ENCODE results near the gene GOLGA6A. TPM values are rescaled to one million over a fixed set of nuclear protein-coding genes. Genes with fewer than 3 reads are reported as not detected.
"Not testable (repeated sequence)": the region's sequence is repeated elsewhere in the genome, so short reads cannot be mapped to it uniquely, and the experiment has no call there.

Gene GOLGA6A
- total RNA-seq, 1 experiment from 2014 or later, result not detected

- H3K4me1 ChIP-seq (ENCODE audit: insufficient read depth, low read length, poor library complexity, severe bottlenecking); CTCF ChIA-PET; H3K27ac ChIP-seq (ENCODE audit: low read depth, low read length, poor library complexity, severe bottlenecking); H3K4me3 ChIP-seq (ENCODE audit: low read depth, low read length, poor library complexity, severe bottlenecking); POLR2A ChIA-PET (ENCODE audit: low non-redundant PET); H3K9me3 ChIP-seq (ENCODE audit: low read depth, low read length, poor library complexity, severe bottlenecking); BruUV-seq (replicated peaks); DNase-seq (ENCODE audit: low spot score); H3K27me3 ChIP-seq (replicated peaks; ENCODE audit: insufficient read depth, low read depth, low read length, poor library complexity); H3K36me3 ChIP-seq (ENCODE audit: insufficient read depth, low read length, poor library complexity, severe bottlenecking); intact Hi-C loops (cut with micrococcal nuclease; ENCODE audit: unreplicated experiment): not testable (repeated sequence)
- TF ChIP-seq CTCF (conservative IDR thresholded peaks at IDR 0.05; ENCODE audit: low read depth, low read length), result peak; percentile 37
Measured at GRCh38 chr15:74072614-74073337, 9.6 kb downstream of the GOLGA6A start.

- DNase-seq (ENCODE audit: low spot score); BruUV-seq (replicated peaks); H3K4me1 ChIP-seq (ENCODE audit: insufficient read depth, low read length, poor library complexity, severe bottlenecking); H3K27me3 ChIP-seq (replicated peaks; ENCODE audit: insufficient read depth, low read depth, low read length, poor library complexity); H3K9me3 ChIP-seq (ENCODE audit: low read depth, low read length, poor library complexity, severe bottlenecking); H3K4me3 ChIP-seq (ENCODE audit: low read depth, low read length, poor library complexity, severe bottlenecking); H3K27ac ChIP-seq (ENCODE audit: low read depth, low read length, poor library complexity, severe bottlenecking); POLR2A ChIA-PET (ENCODE audit: low non-redundant PET); intact Hi-C loops (cut with micrococcal nuclease; ENCODE audit: unreplicated experiment); H3K36me3 ChIP-seq (ENCODE audit: insufficient read depth, low read length, poor library complexity, severe bottlenecking); CTCF ChIA-PET: not testable (repeated sequence)
Measured at GRCh38 chr15:74072132-74072531, 10.2 kb downstream of the GOLGA6A start.

GRCh38 chr15:74071645-74072044 is 10.7 kb downstream of the GOLGA6A start:
- H3K4me1 ChIP-seq (ENCODE audit: insufficient read depth, low read length, poor library complexity, severe bottlenecking); intact Hi-C loops (cut with micrococcal nuclease; ENCODE audit: unreplicated experiment); H3K4me3 ChIP-seq (ENCODE audit: low read depth, low read length, poor library complexity, severe bottlenecking); BruUV-seq (replicated peaks); POLR2A ChIA-PET (ENCODE audit: low non-redundant PET); H3K36me3 ChIP-seq (ENCODE audit: insufficient read depth, low read length, poor library complexity, severe bottlenecking); H3K27ac ChIP-seq (ENCODE audit: low read depth, low read length, poor library complexity, severe bottlenecking); H3K27me3 ChIP-seq (replicated peaks; ENCODE audit: insufficient read depth, low read depth, low read length, poor library complexity); H3K9me3 ChIP-seq (ENCODE audit: low read depth, low read length, poor library complexity, severe bottlenecking); CTCF ChIA-PET; DNase-seq (ENCODE audit: low spot score): not testable (repeated sequence)

GRCh38 chr15:74065684-74066411 is 16.5 kb downstream of the GOLGA6A start:
- H3K4me3 ChIP-seq (ENCODE audit: low read depth, low read length, poor library complexity, severe bottlenecking); H3K27ac ChIP-seq (ENCODE audit: low read depth, low read length, poor library complexity, severe bottlenecking); H3K9me3 ChIP-seq (ENCODE audit: low read depth, low read length, poor library complexity, severe bottlenecking); intact Hi-C loops (cut with micrococcal nuclease; ENCODE audit: unreplicated experiment); H3K36me3 ChIP-seq (ENCODE audit: insufficient read depth, low read length, poor library complexity, severe bottlenecking); POLR2A ChIA-PET (ENCODE audit: low non-redundant PET); DNase-seq (ENCODE audit: low spot score); BruUV-seq (replicated peaks); H3K27me3 ChIP-seq (replicated peaks; ENCODE audit: insufficient read depth, low read depth, low read length, poor library complexity); H3K4me1 ChIP-seq (ENCODE audit: insufficient read depth, low read length, poor library complexity, severe bottlenecking): not testable (repeated sequence)
- CTCF ChIA-PET, result interaction anchor here (1.1 kb wide), 1 partner anchor 242 kb away, joined by 3 read pairs; no protein-coding TSS in a partner anchor
- peak; percentile 41; the same call in 1 of the 2 replicates for TF ChIP-seq CTCF (conservative IDR thresholded peaks at IDR 0.05; ENCODE audit: low read depth, low read length)

- H3K36me3 ChIP-seq (ENCODE audit: insufficient read depth, low read length, poor library complexity, severe bottlenecking); H3K27ac ChIP-seq (ENCODE audit: low read depth, low read length, poor library complexity, severe bottlenecking); POLR2A ChIA-PET (ENCODE audit: low non-redundant PET); DNase-seq (ENCODE audit: low spot score); H3K4me1 ChIP-seq (ENCODE audit: insufficient read depth, low read length, poor library complexity, severe bottlenecking); intact Hi-C loops (cut with micrococcal nuclease; ENCODE audit: unreplicated experiment); H3K9me3 ChIP-seq (ENCODE audit: low read depth, low read length, poor library complexity, severe bottlenecking); H3K27me3 ChIP-seq (replicated peaks; ENCODE audit: insufficient read depth, low read depth, low read length, poor library complexity); H3K4me3 ChIP-seq (ENCODE audit: low read depth, low read length, poor library complexity, severe bottlenecking); BruUV-seq (replicated peaks): not testable (repeated sequence)
- CTCF ChIA-PET, result interaction anchor here (1.1 kb wide), 1 partner anchor 243 kb away, joined by 3 read pairs; no protein-coding TSS in a partner anchor
Measured at GRCh38 chr15:74064822-74065221, 17.5 kb downstream of the GOLGA6A start.

GRCh38 chr15:74064183-74064582 is 18.2 kb downstream of the GOLGA6A start:
- H3K4me3 ChIP-seq (ENCODE audit: low read depth, low read length, poor library complexity, severe bottlenecking); intact Hi-C loops (cut with micrococcal nuclease; ENCODE audit: unreplicated experiment); DNase-seq (ENCODE audit: low spot score); H3K9me3 ChIP-seq (ENCODE audit: low read depth, low read length, poor library complexity, severe bottlenecking); CTCF ChIA-PET; H3K36me3 ChIP-seq (ENCODE audit: insufficient read depth, low read length, poor library complexity, severe bottlenecking); H3K27me3 ChIP-seq (replicated peaks; ENCODE audit: insufficient read depth, low read depth, low read length, poor library complexity); H3K27ac ChIP-seq (ENCODE audit: low read depth, low read length, poor library complexity, severe bottlenecking); POLR2A ChIA-PET (ENCODE audit: low non-redundant PET); H3K4me1 ChIP-seq (ENCODE audit: insufficient read depth, low read length, poor library complexity, severe bottlenecking); BruUV-seq (replicated peaks): not testable (repeated sequence)

Data from A673 (cell line).